HCT116 (cell line): ENCODE data around the gene PTPN1. TPM values are rescaled to one million over a fixed set of nuclear protein-coding genes. Genes with fewer than 3 reads are reported as not detected.

Experiments
- ATAC-seq: fragments of 200-7000 bp; cut with Tn5 transposase; 2 replicates; pipeline ENCODE4 v1.9.1; 2020; ENCODE audit warnings: mild to moderate bottlenecking, moderate library complexity
- BruUV-seq: library from RNA; stranded (reverse); fragments of 400-500 nt; replicated peaks from 2 replicates; lab custom pipeline; 2021; lab: Mats Ljungman, UMichigan
- CTCF ChIA-PET: fragments of 300-600 bp; sonication (Branson Sonifier 250); formaldehyde crosslinking; loops from one replicate; lab custom pipeline; 2021; ENCODE audit warnings: antibody characterized with exemption; lab: Charles Lee
- POLR2A ChIA-PET: fragments of 300-600, 350-600 bp; sonication (Branson Sonifier 250); formaldehyde crosslinking; loops from one replicate; lab custom pipeline; 2021; ENCODE audit warnings: antibody characterized with exemption; lab: Charles Lee
- RAD21 ChIA-PET, 2 experiments: fragments of 300-600 bp; sonication (Branson Sonifier 250); formaldehyde crosslinking; loops; one replicate each; lab custom pipeline; 2023; ENCODE audit warnings: low total read pairs in 2 of 2; ENCODE audit not compliant: uncharacterized antibody in 2 of 2, unreplicated experiment in 2 of 2, low non-redundant PET in 1 of 2; lab: Charles Lee
- DNase-seq: peaks from one replicate; pipeline ENCODE4 v3.0.0-alpha.2; 2010; ENCODE audit warnings: low read depth, low spot score
- H2AFZ ChIP-seq: fragments of 200-600 bp; shearing (Covaris generic), sonication (generic); 2 replicates; pipeline ENCODE4 v1.6.1; 2017; ENCODE audit warnings: low read depth, mixed run types, mixed read lengths, antibody characterized with exemption, low read length; ENCODE audit not compliant: poor library complexity, severe bottlenecking
- H3K27ac ChIP-seq: 2 replicates; pipeline ENCODE4 v1.5.1; 2012; ENCODE audit warnings: low read depth, low read length
- H3K27me3 ChIP-seq: fragments of 200-600 bp; sonication (generic); 2 replicates; pipeline ENCODE4 v1.6.1; 2016; ENCODE audit warnings: mixed run types, low read length, mixed read lengths; ENCODE audit not compliant: insufficient read depth
- H3K36me3 ChIP-seq, 2 experiments: fragments of 200-500 bp in 1 of 2; fragments of 200-600 bp in 1 of 2; sonication (Bioruptor generic) in 1 of 2; sonication (generic) in 1 of 2; 2 replicates each; pipeline versions ENCODE4 v1.5.1 to v1.6.1; 2014 to 2016; ENCODE audit warnings: low read length in 2 of 2, inconsistent platforms in 1 of 2, mixed read lengths in 1 of 2, mixed run types in 1 of 2; ENCODE audit not compliant: insufficient read depth in 2 of 2, control insufficient read depth in 1 of 2
- H3K4me1 ChIP-seq, 2 experiments: fragments of 200-600 bp in 1 of 2; sonication (generic) in 1 of 2; 2 replicates each; pipeline versions ENCODE4 v1.5.1 to v1.6.1; 2012 to 2017; ENCODE audit warnings: low read length in 2 of 2, inconsistent platforms in 1 of 2, mild to moderate bottlenecking in 1 of 2, mixed read lengths in 1 of 2, mixed run types in 1 of 2, moderate library complexity in 1 of 2; ENCODE audit not compliant: insufficient read depth in 2 of 2, control insufficient read depth in 1 of 2
- H3K4me2 ChIP-seq: fragments of 200-600 bp; sonication (generic); 2 replicates; pipeline ENCODE4 v1.6.1; 2017; ENCODE audit warnings: mixed run types, low read length, mixed read lengths
- H3K4me3 ChIP-seq, 2 experiments: fragments of 200-600 bp in 1 of 2; sonication (generic) in 1 of 2; replicated peaks in 1 of 2; 2 replicates each; pipeline ENCODE4 v1.5.1; 2011 to 2016; ENCODE audit warnings: low read length in 2 of 2, control low read depth in 1 of 2, low read depth in 1 of 2, mild to moderate bottlenecking in 1 of 2, mixed read lengths in 1 of 2, mixed run types in 1 of 2
- H3K79me2 ChIP-seq: fragments of 200-600 bp; sonication (generic); 2 replicates; pipeline ENCODE4 v1.6.1; 2017; ENCODE audit warnings: mild to moderate bottlenecking, mixed run types, low read length, moderate library complexity, mixed read lengths; ENCODE audit not compliant: insufficient read depth
- H3K9ac ChIP-seq: fragments of 200-600 bp; sonication (generic); 2 replicates; pipeline ENCODE4 v1.6.1; 2016; ENCODE audit warnings: low read length, mixed read lengths
- H3K9me2 ChIP-seq: fragments of 200-600 bp; sonication (generic), shearing (Covaris generic); 2 replicates; pipeline ENCODE4 v1.6.1; 2017; ENCODE audit warnings: mixed run types, mild to moderate bottlenecking, moderate library complexity; ENCODE audit not compliant: insufficient read depth
- H3K9me3 ChIP-seq, 2 experiments: fragments of 200-500 bp in 1 of 2; fragments of 200-600 bp in 1 of 2; sonication (Bioruptor generic) in 1 of 2; sonication (generic) in 1 of 2; 2 replicates each; pipeline ENCODE4 v1.6.1; 2014 to 2017; ENCODE audit warnings: low read length in 2 of 2, mixed read lengths in 2 of 2, inconsistent platforms in 1 of 2, low read depth in 1 of 2, mild to moderate bottlenecking in 1 of 2, mixed run types in 1 of 2, moderate library complexity in 1 of 2; ENCODE audit not compliant: control insufficient read depth in 1 of 2, insufficient read depth in 1 of 2
- H4K20me1 ChIP-seq: fragments of 200-600 bp; sonication (generic), shearing (Covaris generic); 2 replicates; pipeline ENCODE4 v1.6.1; 2017; ENCODE audit warnings: mixed run types, mild to moderate bottlenecking, moderate library complexity; ENCODE audit not compliant: insufficient read depth
- CBX3 ChIP-seq: IDR thresholded peaks from 2 replicates; pipeline ENCODE4 v1.6.1; 2012; ENCODE audit warnings: low read depth
- ELF1 ChIP-seq: IDR thresholded peaks from 2 replicates; pipeline ENCODE4 v1.6.1; 2012; ENCODE audit warnings: low read depth, borderline replicate concordance
- SP1 ChIP-seq: IDR thresholded peaks from 2 replicates; pipeline ENCODE4 v1.6.1; 2012; ENCODE audit warnings: low read depth
- SRF ChIP-seq: IDR thresholded peaks from 2 replicates; pipeline ENCODE4 v1.6.1; 2012; ENCODE audit warnings: low read depth
- ZFX ChIP-seq: fragments of 450-650 bp; IDR thresholded peaks from 2 replicates; pipeline ENCODE4 v1.6.1; 2017
- intact Hi-C: fragments of 100-400 bp; cut with micrococcal nuclease; formaldehyde crosslinking; loops from 2 replicates; pipeline ENCODE4 v1.10.0; 2022
- total RNA-seq: library from RNA; stranded (reverse); gene quantifications from one replicate; pipeline ENCODE4 v1.2.1, GENCODE V29; 2021; ENCODE audit not compliant: unreplicated experiment
- TF ChIP-seq, protein P1 (sequence below): IDR thresholded peaks from 2 replicates; pipeline ENCODE4 v1.6.1; 2012; ENCODE audit warnings: low read depth

Gene PTPN1
- total RNA-seq, 1 experiment from 2014 or later, result 47.5 TPM

GRCh38 chr20:50589548-50590347, 79.6 kb downstream of the PTPN1 start:
- Histone ChIP-seq H3K27me3 (no peaks in the 10 kb centered on the region), H2AFZ (no peak overlapping the region), H3K27ac (no peak overlapping the region), H3K9me3 (no peaks in the 10 kb centered on the region), H3K4me2 (no peak overlapping the region), H4K20me1 (no peaks in the 10 kb centered on the region), H3K79me2 (no peaks in the 10 kb centered on the region), H3K9me2 (no peaks in the 10 kb centered on the region), H3K9ac (no peak overlapping the region), H3K4me1 (no peaks in the 10 kb centered on the region), H3K4me3 (no peak overlapping the region), H3K36me3 (peaks cover 0 to 2% of the 10 kb centered on the region in 2 experiments; a peak in 1 of 4 replicates)
- DNase-seq (no peak), ATAC-seq (no peak)
- intact Hi-C loops, result loop anchor here (2.0 kb wide), 1 partner anchor 199 kb away; no protein-coding TSS in a partner anchor
- RAD21 ChIA-PET, result interaction anchor here in 1 of 2 experiments (0.6 kb wide), 1 partner anchor 158 kb away, joined by 3 read pairs; no protein-coding TSS in a partner anchor
- no peak for TF ChIP-seq ELF1
- TF ChIP-seq SRF, result no peak
- TF ChIP-seq, protein P1, sequence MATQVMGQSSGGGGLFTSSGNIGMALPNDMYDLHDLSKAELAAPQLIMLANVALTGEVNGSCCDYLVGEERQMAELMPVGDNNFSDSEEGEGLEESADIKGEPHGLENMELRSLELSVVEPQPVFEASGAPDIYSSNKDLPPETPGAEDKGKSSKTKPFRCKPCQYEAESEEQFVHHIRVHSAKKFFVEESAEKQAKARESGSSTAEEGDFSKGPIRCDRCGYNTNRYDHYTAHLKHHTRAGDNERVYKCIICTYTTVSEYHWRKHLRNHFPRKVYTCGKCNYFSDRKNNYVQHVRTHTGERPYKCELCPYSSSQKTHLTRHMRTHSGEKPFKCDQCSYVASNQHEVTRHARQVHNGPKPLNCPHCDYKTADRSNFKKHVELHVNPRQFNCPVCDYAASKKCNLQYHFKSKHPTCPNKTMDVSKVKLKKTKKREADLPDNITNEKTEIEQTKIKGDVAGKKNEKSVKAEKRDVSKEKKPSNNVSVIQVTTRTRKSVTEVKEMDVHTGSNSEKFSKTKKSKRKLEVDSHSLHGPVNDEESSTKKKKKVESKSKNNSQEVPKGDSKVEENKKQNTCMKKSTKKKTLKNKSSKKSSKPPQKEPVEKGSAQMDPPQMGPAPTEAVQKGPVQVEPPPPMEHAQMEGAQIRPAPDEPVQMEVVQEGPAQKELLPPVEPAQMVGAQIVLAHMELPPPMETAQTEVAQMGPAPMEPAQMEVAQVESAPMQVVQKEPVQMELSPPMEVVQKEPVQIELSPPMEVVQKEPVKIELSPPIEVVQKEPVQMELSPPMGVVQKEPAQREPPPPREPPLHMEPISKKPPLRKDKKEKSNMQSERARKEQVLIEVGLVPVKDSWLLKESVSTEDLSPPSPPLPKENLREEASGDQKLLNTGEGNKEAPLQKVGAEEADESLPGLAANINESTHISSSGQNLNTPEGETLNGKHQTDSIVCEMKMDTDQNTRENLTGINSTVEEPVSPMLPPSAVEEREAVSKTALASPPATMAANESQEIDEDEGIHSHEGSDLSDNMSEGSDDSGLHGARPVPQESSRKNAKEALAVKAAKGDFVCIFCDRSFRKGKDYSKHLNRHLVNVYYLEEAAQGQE, result no peak
- no peak for TF ChIP-seq CBX3
- no peak for TF ChIP-seq SP1
- TF ChIP-seq ZFX, result no peak
- CTCF ChIA-PET, result interaction anchor here (0.6 to 1.7 kb wide), 3 partner anchors 9 to 198 kb away, joined by 4 to 10 read pairs (median 5); no protein-coding TSS in a partner anchor
- POLR2A ChIA-PET, result no interaction called here
- BruUV-seq, result no TSS peak
